Suprapubic skin (tissue), 4 donors: ENCODE measurements around the gene NEUROD2. TPM values are rescaled to one million over a fixed set of nuclear protein-coding genes. Genes with fewer than 3 reads are reported as not detected.

Source experiments
- DNase-seq, 2 donors: peaks; one replicate each; pipeline ENCODE4 v3.0.0-alpha.2; 2019; ENCODE audit warnings: low spot score in 2 of 2
- H3K27ac ChIP-seq: fragments of 200-600 bp; sonication (generic); one replicate; pipeline ENCODE4 v1.5.1; 2019
- H3K27me3 ChIP-seq: fragments of 200-600 bp; sonication (generic); one replicate; pipeline ENCODE4 v1.5.1; 2019
- H3K36me3 ChIP-seq: fragments of 200-600 bp; sonication (generic); one replicate; pipeline ENCODE4 v1.5.1; 2019
- H3K4me1 ChIP-seq: fragments of 200-600 bp; sonication (generic); one replicate; pipeline ENCODE4 v1.5.1; 2019
- H3K4me3 ChIP-seq: fragments of 200-600 bp; sonication (generic); one replicate; pipeline ENCODE4 v1.5.1; 2019; ENCODE audit warnings: mild to moderate bottlenecking
- H3K9me3 ChIP-seq: fragments of 200-600 bp; sonication (generic); one replicate; pipeline ENCODE4 v1.5.1; 2019
- CTCF ChIP-seq, 2 donors: fragments of 200-600 bp in 1 of 2; fragments of 450-650 bp in 1 of 2; sonication (generic) in 1 of 2; IDR thresholded peaks; one replicate each; pipeline ENCODE4 v1.5.1; 2016 to 2019; ENCODE audit warnings: antibody characterized with exemption in 2 of 2, mild to moderate bottlenecking in 1 of 2, moderate library complexity in 1 of 2
- EP300 ChIP-seq: sonication (generic); formaldehyde crosslinking; IDR thresholded peaks from one replicate; pipeline ENCODE4 v1.6.1; 2017; ENCODE audit warnings: antibody characterized with exemption
- POLR2A ChIP-seq, 2 donors: fragments of 450-650 bp; IDR thresholded peaks; one replicate each; pipeline ENCODE4 v1.6.1; 2017; ENCODE audit warnings: antibody characterized with exemption in 2 of 2, mild to moderate bottlenecking in 2 of 2, moderate library complexity in 2 of 2
- POLR2AphosphoS5 ChIP-seq, 3 donors: sonication (generic); formaldehyde crosslinking; IDR thresholded peaks; one replicate each; pipeline ENCODE4 v1.6.1; 2017; ENCODE audit warnings: antibody characterized with exemption in 3 of 3
- WGBS: methylation state at CpG from one replicate; pipeline ENCODE4 v1.1.5; 2018; 5-methylcytosine and 5-hydroxymethylcytosine counted together
- total RNA-seq, 4 donors: library from RNA; depleted of rRNA; stranded (reverse); fragments of >200 nt; gene quantifications; one replicate each; pipeline ENCODE4 v1.1.0, GENCODE V29; 2016

The NEUROD2 gene
- total RNA-seq, 4 donors from 2014 or later = not detected

- H3K9me3 ChIP-seq = no peaks in the 10 kb centered on the region
- 87% methylated on average over 7 of the region's 7 CpGs for WGBS
- no peak overlapping the region for H3K27ac ChIP-seq
- no peaks in the 10 kb centered on the region for H3K36me3 ChIP-seq
- no peak overlapping the region for H3K4me3 ChIP-seq
- DNase-seq = no peak
- H3K4me1 ChIP-seq = no peaks in the 10 kb centered on the region
- no peak for TF ChIP-seq POLR2AphosphoS5 (IDR thresholded peaks at IDR 0.05)
- TF ChIP-seq POLR2A (IDR thresholded peaks at IDR 0.05) = no peak
- no peak for TF ChIP-seq EP300
- no peak for TF ChIP-seq CTCF (IDR thresholded peaks at IDR 0.05)
- H3K27me3 ChIP-seq = no peaks in the 10 kb centered on the region
Measured at GRCh38 chr17:39580082-39580468, 27.6 kb downstream of the NEUROD2 start.

DNA sequence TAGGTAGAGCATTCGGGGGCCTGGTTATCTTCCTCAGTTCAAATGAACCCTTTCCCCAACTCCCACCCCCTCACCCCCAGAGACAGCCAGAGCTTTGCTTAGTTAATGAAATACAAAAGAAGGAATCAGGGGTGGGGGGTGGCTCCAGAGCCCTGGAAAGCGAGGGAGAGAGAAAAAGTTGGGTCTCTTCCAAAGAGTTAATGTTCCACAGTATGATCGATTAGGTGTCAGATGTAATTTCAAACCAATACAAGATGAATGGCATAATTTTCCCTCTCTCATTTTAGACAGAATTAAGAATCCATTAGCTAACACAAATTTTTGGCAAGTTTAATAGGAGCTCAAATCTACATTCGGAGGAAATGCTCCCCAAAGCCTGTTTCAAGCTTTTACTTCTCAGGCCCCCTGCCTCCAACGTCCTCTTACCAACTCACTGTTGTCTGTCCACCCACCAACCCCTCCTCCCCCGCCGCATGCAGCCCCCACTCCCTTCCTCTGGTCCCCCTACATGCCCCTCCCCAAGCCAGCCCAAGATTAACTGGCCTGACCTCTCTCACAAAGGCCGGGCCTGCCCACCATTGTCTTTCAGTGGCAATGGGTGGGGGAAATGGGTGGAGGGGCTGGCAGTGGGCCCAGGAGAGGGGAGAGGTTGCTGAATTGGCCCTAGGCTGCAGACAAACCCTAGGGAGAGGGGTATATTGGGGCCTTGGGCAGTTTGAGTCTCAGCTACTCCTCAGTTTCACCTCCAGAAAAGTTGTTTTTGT is 28.2 kb downstream of the NEUROD2 start:
- Histone ChIP-seq H3K4me3 (no peak overlapping the region), H3K4me1 (no peaks in the 10 kb centered on the region), H3K27ac (no peak overlapping the region), H3K27me3 (no peaks in the 10 kb centered on the region), H3K36me3 (no peaks in the 10 kb centered on the region), H3K9me3 (no peaks in the 10 kb centered on the region)
- WGBS = 63% methylated on average over 8 of the region's 8 CpGs
- TF ChIP-seq POLR2A (IDR thresholded peaks at IDR 0.05) = no peak
- no peak for TF ChIP-seq EP300
- TF ChIP-seq POLR2AphosphoS5 (IDR thresholded peaks at IDR 0.05) = no peak
- TF ChIP-seq CTCF (IDR thresholded peaks at IDR 0.05) = no peak
- DNase-seq = no peak

- no peaks in the 10 kb centered on the region for H3K27me3 ChIP-seq
- no peak overlapping the region for H3K4me3 ChIP-seq
- H3K9me3 ChIP-seq = no peaks in the 10 kb centered on the region
- WGBS = 74% methylated on average over 2 of the region's 2 CpGs
- no peak overlapping the region for H3K27ac ChIP-seq
- no peak for DNase-seq
- TF ChIP-seq EP300 = no peak
- TF ChIP-seq CTCF (IDR thresholded peaks at IDR 0.05) = no peak
- no peak for TF ChIP-seq POLR2AphosphoS5 (IDR thresholded peaks at IDR 0.05)
- no peak for TF ChIP-seq POLR2A (IDR thresholded peaks at IDR 0.05)
- H3K36me3 ChIP-seq = no peaks in the 10 kb centered on the region
- peaks cover 6% of the 10 kb centered on the region for H3K4me1 ChIP-seq
Measured at GRCh38 chr17:39578272-39578671, 29.4 kb downstream of the NEUROD2 start.

DNA sequence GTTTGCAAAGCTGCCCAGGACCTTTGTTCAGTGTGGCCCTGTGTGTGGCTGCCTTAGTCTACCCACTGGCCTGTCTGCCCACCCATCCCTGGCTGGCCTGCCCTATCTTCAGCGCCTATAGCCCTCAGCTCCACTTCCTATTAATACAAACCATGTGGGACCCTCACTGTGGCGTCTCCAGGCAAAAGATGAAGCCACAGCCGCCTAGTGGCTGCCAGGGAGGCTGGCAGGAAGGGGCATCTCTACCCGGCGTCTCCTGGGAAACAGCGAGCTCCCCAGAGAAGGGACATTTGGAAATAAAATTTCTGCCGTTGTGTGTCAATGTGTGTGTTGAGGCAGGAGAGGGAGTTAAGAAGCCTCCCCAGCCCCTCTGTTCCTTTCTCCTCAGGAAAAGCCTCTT is 31.5 kb downstream of the NEUROD2 start:
- 21% methylated on average over 2 of the region's 7 CpGs for WGBS
- TF ChIP-seq POLR2AphosphoS5 (IDR thresholded peaks at IDR 0.05) (no peak), EP300 (no peak), POLR2A (IDR thresholded peaks at IDR 0.05) (no peak), CTCF (IDR thresholded peaks at IDR 0.05) (peak in 1 of 2 donors; percentile 39)
- Histone ChIP-seq H3K27me3 (no peaks in the 10 kb centered on the region), H3K9me3 (no peaks in the 10 kb centered on the region), H3K4me1 (peaks cover 16% of the 10 kb centered on the region), H3K27ac (no peak overlapping the region), H3K4me3 (no peak overlapping the region), H3K36me3 (no peaks in the 10 kb centered on the region)
- no peak for DNase-seq

- Histone ChIP-seq H3K4me1 (peaks cover 18% of the 10 kb centered on the region), H3K36me3 (peaks cover 6% of the 10 kb centered on the region), H3K9me3 (no peaks in the 10 kb centered on the region), H3K4me3 (peak overlapping the region; percentile 87), H3K27me3 (no peaks in the 10 kb centered on the region), H3K27ac (peak overlapping the region; percentile 93)
- WGBS = 1% methylated on average over 46 of the region's 66 CpGs
- no peak for TF ChIP-seq CTCF (IDR thresholded peaks at IDR 0.05)
- no peak for TF ChIP-seq EP300
- no peak for TF ChIP-seq POLR2AphosphoS5 (IDR thresholded peaks at IDR 0.05)
- no peak for TF ChIP-seq POLR2A (IDR thresholded peaks at IDR 0.05)
- peak; percentile 75 to 84 for DNase-seq
Measured at GRCh38 chr17:39573447-39574298, 34.0 kb downstream of the NEUROD2 start.
